ELF-1 (cell line): ENCODE measurements around the gene ADAT1.

Source experiments
- DNase-seq: peaks from one replicate; pipeline ENCODE4 v3.0.0-alpha.2; 2016; ENCODE audit warnings: low read depth, low spot score

ADAT1 gene

DNA sequence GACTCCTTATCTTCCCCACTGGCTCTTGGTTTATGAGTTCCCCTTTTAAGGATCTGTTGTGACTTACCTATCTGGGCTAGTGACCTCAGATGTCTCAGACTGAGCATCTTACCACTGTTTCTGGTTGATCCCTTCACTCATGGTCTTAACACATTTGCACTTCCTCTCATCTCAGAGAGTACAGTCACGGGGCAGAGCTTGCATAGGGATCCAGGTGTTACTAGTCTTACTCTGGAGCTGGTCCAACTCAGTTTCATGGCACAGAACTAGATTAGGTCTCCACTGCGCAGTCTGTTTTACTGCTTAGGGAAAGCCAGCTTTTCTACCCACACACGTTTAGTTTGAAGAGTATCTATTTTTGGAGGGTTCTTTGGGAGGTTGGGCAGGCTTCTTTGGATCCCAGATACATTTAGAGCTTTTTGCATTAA, 46.7 kb downstream of the ADAT1 start:
- no peak for DNase-seq

GRCh38 chr16:75575958-75576357, 47.1 kb downstream of the ADAT1 start:
- no peak for DNase-seq

DNA sequence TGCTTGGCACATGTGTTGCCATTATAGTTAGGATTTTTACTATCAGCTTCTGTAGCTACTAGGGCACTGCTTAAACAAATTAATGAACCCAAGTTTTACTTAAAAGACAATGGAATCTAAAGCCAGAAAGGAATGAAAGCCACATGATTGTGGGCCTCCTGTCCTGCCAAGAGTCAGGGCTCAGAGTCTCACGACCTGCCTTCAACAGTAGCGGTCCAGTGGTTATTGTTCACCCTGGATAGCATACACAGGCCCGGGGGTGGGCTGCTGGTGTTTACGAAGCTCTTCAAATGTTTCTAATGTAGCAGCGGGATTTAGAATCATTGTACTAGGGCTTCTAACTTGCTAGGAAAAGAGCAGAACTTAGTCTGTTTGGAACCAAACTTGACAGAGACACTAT, 49.1 kb downstream of the ADAT1 start:
- no peak for DNase-seq

DNA sequence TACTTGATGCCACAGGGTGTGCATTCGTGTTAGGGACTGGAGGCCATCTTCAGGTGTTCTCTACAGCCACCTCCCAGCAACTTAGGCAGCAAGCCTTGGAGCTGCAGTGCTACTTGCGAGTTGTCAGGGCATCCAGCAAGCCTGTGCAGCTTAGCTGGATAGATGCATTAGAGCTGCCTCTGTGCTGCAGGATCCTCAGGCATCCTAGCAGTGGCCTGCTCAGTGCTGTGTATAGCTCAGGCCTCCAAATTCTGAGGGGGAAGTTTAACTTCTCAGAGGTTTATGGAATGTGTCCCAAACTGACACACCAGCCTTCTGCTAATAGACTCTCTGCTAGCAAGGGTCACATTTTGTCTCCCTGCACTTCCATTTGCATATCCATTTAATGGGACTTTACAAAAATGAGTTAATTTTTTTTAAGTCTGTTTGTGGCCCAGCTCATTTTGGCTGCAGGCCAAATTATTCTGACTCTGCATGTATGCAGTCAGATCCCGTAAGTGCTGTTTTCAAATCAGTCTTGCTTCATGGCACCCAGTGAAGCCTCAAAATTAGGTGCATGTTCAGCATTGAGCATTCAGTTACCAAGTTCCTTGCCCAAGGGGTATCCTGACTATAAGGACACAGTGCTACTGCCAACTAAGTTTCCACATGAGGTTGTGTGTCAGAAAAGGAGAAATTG, 50.1 kb downstream of the ADAT1 start:
- no peak for DNase-seq

GRCh38 chr16:75570396-75571065, 52.5 kb downstream of the ADAT1 start:
- no peak for DNase-seq

- DNase-seq: no peak
Measured at GRCh38 chr16:75567911-75568310, 55.2 kb downstream of the ADAT1 start.

DNA sequence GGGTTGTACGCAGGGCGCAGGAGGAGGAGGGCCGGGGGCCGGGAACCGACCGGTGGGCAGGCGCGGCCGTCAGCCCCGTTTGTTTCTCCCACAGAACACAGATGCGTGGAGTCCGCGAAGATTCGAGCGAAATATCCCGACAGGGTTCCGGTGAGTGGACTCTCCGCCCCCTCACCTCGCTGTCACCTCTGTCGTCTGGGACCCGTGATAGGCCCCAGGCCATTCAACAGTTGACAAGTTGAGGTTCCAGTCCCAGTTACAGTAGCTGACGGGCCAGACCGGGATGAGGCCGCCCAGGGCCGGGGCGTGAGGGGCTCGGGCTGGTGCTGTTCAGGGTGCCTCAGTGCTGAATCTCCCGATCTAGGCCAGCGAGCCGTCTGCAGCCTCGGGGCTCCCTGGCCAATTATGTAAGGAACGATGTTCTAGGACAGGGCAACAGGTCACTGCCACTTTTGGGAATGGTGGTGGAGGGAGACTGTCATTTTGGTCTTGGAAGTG, 56.3 kb downstream of the ADAT1 start:
- DNase-seq: peak; percentile 36

DNA sequence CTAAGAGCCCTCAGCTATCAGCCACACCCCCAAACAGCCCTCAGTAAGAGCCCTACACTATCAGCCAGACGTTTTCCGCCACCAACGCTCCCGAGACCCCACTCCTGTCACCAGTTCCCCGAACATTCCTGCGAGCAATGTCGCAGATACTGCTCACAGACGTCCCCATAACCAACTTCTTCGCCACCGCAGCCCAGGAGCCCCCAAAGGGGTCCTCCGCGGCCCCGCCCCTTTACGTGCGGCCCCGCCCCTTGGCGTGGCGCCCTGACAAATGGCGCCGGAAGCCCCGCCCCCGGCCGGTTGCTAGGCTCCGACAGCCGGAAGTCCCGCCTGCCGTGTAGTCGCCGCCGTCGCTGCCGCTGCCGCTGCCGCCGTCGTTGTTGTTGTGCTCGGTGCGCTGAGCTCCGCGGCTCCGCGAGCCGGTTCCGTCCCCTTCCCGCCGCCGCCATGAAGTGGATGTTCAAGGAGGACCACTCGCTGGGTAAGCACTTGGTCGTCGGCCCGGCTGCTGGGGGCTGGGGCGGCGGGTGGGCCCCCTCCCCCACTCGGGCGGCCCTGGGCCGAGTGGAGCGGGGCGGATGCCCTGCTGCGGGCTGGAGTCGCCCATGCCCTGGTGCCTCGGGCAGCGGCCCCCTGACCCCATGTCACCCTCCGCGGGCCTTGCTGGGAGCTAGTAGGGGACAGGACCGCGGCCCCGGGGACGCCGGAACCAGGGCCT, 56.9 kb downstream of the ADAT1 start, which contains the start of gene GABARAPL2:
GABARAPL2 (plus strand) TSS at position 340 of the 718 bp plus-strand sequence; CDS start at position 448, 108 bp downstream.
- DNase-seq: peak; percentile 89

DNA sequence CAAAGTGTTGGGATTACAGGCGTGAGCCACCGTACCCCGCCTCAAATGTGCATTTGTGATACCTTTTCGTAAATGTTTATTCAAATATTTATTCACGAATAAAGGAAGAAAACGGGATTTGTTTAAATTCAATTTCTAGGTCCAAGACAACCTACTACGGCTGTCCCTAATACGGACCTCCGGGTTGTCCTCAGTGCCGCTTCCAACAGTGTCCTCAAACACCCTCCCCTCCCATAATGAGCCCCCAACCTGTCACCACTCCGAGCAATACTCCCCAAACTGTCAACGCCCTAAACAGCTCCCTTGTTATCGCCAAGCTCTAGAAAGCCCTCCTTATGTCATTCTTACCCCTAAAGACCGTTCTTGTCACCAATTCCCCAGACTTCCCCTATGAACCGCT, 57.4 kb downstream of the ADAT1 start:
- no peak for DNase-seq

GRCh38 chr16:75559564-75560372, 63.3 kb downstream of the ADAT1 start:
- peak; percentile 51 for DNase-seq

DNA sequence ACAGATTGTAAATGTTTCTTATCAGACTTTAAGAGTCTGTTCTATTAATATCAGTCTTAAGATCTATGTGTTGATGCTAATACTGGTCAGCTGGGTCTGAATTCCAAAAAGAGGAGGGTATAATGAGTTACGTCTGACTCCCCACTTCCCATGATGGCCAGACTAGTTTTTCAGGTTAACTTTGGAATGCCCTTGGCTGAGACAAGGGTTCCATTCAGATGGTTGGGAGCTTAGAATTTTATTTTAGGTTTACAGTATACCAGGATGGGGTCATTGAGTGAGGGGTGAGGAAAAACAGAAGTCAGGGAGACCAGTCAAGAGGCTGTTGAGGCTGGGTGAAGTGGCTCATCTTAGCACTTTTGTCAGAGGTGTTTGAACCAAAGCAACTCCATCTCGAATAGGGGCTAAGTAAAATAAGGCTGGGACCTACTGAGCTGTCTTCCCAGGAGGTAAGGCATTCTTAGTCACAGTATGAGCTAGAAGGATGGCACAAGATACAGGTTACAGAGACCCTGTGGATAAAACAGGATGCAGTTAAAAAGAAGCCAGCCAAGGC, 64.2 kb downstream of the ADAT1 start:
- peak; percentile 41 for DNase-seq

GRCh38 chr16:75556431-75556950, 66.6 kb downstream of the ADAT1 start:
- no peak for DNase-seq

DNA sequence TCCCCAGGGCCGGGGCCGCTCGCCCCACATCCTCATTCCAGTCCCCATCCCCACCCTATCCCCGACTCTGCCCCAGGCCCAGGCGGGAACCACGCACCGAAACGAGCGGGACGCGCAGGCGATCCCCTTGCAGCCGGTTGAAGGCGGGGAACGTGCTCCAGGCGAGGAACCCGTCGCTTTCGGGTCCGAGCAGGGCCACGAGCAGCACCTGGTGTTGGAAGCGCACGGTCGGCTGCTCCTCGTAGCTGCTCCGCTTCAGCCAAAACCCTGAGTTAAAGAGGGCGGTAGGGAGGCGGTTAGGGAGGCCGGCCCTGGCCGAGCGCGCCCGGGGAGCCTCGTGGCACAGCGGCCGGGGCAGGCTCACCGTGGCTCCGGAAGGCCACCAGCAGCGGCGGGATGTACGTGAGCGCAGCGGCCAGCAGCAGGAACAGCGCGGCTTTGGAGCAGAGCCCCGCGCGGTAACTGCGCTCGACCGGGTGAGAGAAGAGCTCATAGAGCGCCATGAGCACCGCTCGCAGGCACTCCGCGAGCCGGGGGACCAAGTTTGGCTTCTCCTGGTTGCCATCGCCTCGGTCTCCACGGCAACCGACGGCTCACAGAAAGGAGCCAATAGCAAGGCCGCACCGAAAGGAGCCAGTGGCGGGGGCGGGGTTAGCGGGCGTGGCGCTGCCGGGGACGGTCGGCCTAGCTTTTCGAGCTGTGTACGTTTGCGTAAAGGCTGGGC, 67.2 kb downstream of the ADAT1 start, which contains the start of gene TMEM231:
TMEM231 (minus strand) TSS at position 546 of the 724 bp plus-strand sequence; CDS start at position 503, 43 bp downstream.
- DNase-seq: peak; percentile 96

- DNase-seq: peak; percentile 83
Measured at GRCh38 chr16:75555213-75555706, 67.8 kb downstream of the ADAT1 start.

DNA sequence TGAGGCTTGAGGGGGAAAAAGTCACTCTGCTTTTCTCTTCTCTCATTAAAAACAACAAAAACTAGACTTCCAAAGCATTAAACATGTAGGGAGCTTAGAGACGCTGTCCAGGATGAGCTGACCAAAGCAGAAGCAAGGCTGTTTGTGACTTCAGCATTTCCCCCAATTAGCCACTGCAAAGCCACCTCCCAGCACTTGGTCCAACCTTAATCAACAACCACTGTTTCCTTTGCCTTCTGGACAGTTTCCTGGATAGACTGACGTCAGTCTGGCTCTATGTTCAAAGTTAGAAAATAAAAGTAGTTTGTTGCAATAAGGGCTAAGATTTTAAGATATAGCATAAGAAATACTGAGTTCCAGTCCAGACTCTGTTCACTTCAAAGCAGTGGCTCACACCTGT, 70.1 kb downstream of the ADAT1 start:
- DNase-seq: no peak

GRCh38 chr16:75550211-75550662, 72.8 kb downstream of the ADAT1 start:
- DNase-seq: peak; percentile 84
